Activated CD8-positive, alpha-beta memory T cell treated with anti-CD3 and anti-CD28 coated beads, Interleukin-2, amount 50 U/mL, for 1 hour (primary cell): ENCODE measurements around the gene ARHGAP24.

Experiments used
- DNase-seq: peaks from one replicate; pipeline ENCODE4 v3.0.0-alpha.2; 2020; ENCODE audit errors: extremely low read depth

Gene ARHGAP24

DNA sequence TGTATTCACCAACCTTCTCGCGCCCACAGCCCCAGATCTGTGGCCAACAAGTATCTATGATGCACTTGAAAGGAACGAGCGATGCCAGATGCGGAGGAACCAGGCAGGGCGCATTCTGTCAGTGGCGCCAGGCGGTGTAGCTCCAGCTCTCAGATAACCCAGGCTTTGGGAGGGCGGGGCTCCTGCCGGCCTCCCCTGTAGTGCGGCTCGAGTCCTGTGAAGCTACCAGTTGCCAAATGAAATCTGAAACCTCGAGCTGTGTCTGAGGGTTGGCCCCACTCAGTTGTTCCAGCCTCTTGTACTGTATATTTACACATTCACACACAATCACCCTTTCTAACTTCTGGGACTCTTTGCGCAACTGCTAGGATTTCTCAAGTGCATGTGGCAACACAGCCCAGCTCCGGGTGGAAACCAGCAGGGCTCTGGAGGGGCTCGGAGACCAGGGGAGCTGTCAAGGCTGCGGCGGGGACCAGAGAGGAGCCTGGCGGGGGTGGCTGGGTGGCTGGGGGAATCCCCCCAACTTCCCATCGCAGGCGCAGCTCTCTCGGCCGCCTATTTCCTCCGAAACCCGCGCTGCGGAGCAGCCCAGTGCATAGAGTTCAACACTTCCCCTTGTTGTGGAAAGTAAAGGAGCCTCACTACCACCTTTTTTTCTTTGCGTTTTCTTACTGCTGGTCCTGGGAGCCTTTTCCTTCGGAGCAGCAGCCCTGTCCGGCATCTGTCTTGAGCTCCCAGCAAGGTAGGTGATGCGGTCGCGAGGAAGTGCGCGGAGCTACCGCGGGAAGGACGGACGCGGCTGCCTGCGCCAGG is at the start of gene ARHGAP24:
Gene ARHGAP24, plus strand, starts transcription at position 333 of the 813 bp plus-strand sequence.
- no peak for DNase-seq

DNA sequence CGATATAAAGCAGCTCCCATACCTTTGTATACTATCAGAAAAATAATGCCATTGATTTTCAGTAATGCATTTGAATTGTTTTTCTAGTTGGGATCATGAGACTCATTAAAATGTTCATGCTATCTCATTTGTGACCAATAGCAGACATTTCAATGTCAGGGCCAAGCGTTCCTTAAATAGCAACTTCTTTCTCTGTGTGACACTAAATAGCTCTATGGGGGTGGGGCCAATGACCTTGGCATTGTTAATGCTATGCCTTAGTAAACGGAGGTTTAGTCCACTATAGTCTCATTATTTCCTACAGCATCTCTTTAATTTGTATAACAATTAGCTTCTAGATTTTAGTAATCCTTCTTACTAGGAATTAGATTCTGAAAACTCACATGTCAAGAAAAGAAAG is 48.6 kb upstream of the ARHGAP24 start:
- DNase-seq, result no peak

DNA sequence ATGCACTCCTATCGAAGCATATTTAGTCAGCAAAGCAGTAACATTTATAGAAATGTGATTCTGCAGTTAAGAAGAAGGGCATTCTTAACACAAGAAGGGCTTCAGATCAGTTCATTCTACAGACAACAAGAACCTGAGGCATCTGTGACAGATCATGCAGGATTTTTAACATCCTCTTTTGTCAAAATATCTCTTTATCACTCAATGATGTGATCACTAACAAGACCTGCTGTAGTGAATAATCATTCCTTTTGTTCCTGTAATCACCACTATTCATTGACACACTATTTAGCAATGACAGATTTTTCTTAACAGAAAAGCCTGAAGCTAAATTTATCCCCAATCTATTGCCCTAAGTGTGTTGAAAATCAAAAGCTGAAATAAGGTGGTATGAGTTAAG is 47.8 kb upstream of the ARHGAP24 start:
- DNase-seq, result no peak

DNA sequence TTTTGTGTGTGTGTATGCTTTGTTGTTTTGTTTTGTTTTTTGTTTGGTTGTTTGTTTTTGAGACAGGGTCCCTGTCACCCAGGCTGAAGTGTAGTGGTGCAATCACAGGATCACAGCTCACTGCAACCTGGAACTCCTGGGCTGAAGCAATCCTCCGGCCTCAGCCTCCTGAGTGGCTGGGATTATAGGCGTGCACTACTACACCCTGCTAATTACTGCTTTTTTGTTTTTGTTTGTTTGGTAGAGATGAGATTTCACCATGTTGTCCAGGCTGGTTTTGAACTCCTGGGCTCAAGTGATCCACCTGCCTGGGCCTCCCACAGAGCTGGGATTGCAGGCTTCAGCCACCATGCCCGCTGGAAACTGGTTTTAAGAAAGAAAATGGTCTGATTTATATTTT is 44.7 kb upstream of the ARHGAP24 start:
- no peak for DNase-seq

DNA sequence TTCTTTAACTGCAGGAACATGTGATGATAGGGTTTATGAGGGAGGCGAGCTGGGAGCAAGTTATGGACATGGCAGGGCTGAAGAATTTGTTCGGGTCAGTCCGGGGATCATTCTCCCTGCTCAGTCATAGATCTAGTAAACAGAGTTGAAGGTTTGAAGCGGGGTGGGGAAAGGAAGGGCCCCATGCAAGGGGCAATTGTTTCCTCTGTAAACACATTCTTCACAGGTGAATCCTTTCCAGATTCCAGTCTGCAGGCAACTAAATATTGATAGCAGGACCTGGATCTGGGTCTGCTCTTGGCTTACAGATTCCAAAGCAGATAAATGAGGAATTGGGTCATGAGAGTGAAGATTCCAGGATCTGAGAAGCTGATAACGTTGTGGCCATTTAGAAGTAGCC is 44.3 kb upstream of the ARHGAP24 start:
- DNase-seq, result no peak

DNA sequence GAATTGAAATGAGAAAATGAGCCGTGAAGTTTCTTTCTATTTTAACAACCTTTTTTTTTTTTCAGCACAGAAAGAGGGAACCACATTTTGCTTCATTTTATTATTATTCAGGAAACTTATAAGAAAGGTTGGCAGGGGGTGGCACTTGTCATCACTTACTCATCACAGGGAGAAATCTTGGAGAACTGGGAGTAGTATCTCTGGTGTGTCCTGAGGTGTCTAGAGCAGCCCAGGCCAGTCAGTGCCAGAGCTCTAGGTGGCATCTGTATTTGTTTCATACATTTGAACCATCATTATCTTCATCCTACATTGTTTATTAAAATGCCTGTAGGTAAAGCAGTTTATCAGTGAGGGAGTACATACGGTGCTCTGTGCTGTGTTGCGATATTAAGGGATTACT is 43.8 kb upstream of the ARHGAP24 start:
- no peak for DNase-seq

DNA sequence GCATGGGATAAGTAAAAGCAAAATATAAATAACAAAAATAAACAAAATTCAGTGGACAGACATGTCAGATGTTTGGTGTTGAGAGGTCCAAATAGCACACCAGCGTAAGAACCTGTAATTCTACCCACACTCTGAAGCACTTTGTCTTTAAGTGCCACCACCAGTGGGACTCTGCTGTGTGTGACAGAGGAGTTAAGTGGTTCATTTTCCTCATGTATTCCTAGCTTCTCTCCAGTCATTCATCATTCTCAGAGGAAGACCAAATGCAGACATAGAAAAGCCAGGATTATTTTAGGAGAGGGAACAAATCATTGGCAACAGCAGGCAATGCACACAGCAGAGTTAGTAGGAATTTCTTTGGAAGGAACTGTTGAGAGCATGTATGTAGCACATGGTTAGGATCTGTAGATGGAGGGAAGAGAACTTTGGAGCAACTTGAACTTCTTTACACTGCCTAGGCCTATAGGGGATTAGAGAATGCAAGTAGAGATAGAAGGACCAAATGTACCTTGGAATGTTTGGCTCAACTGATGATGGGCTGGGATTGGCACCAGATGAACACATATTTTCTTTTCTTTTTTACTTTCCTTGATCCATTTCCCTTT is 43.0 kb upstream of the ARHGAP24 start:
- DNase-seq, result no peak

DNA sequence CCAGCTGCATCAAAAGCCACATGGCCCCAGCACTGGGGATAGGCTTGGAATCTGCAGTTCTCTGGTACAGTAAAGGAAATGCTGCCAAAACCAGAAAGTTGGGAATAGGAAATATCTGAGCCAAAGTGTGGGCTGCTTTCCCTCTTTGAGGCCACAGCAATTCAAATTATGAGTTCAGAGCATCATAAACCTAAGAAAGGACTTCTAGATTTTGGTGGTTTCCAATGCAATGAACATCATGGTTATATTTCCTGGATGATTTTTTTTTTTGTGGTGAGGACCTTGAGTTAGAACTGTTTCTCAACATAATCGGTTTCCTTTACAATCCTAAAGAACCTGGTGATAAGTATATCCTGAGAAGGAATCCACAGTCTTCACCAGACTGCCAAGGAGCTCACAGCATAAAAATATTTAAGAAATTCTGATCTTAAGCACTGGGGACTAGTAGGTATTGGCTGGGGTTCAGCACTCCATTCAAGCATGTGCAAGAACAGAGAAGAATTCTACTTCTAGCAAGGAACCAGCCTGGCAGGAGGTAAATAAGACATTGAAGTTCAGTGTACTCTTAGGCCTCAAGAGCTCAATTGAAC is 29.8 kb upstream of the ARHGAP24 start:
- DNase-seq, result no peak

DNA sequence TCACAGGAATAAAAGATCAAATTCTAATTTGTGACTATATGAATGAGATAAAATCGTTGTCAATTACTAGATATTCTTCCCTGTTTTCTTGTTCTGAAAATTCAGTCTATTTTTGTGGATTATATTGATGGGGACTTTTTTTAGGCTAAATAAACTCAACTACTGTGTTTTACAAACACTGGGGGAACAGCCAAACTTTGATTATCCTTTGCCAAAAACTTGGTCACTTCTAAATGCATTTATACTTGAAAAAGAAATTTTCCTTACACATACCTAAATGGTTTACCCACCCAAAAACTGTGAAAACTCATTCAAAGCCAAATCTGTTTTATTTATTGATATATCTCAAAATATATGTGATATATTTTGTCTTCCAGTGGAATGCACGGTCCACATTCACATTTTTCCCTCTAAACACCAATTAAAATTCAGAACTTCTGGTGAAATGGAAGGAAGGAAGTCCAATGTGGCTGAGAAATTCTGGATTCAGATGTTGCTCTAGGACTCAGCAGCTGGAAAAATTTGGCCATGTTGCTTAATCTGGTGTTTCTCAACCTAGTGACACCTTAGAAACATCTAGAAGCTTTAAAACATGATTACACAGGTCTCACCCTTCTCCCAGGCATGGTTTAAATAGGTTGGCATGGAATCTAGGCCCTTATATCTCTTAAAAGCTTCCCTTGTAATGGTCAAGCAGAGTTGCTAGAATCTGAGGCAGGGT is 28.6 kb upstream of the ARHGAP24 start:
- no peak for DNase-seq

DNA sequence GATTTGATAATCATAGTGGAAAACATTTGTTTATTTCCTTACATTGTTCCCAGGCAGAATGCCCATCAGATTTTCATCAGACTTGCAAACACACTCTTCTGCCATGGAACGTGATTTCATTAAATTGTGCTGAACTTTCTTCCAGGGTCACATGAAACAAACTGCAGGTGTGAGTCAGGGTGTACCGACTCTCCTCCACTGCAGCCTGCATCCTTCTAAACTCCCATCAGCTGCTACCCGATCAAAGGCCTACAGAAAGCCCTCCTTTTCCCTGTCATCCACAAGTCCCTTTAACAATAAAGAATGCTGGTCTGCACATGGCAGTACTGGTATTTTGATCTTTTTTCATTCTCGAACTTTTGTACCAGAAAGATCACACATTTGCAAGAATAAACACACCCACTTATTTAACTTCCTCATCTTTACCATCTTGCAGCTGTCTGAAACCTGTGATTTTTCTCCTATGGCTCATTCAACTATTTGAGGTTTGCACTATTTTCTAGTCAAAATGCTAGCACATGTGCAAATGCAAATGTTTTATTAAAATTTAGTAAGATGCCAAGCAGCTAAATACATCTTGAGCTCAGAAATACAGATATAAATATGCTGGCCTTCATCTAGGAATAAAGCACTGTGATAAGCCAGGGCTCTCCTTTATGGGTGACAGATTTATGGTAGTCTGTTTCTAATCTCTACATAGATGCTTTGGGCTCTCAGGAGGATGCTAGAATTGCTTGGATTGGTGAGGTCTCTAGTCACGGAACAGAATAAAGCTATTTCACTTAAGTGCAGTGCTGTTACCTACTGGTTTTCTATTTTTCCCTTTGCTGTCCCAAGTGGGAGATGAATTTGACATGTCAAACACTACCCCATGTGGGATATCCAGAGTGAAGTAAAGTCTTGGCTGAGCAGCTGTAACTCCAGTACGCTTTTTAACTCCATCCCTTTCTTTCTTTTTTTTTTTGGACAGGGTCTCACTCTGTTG is 25.8 kb upstream of the ARHGAP24 start:
- DNase-seq, result no peak

DNA sequence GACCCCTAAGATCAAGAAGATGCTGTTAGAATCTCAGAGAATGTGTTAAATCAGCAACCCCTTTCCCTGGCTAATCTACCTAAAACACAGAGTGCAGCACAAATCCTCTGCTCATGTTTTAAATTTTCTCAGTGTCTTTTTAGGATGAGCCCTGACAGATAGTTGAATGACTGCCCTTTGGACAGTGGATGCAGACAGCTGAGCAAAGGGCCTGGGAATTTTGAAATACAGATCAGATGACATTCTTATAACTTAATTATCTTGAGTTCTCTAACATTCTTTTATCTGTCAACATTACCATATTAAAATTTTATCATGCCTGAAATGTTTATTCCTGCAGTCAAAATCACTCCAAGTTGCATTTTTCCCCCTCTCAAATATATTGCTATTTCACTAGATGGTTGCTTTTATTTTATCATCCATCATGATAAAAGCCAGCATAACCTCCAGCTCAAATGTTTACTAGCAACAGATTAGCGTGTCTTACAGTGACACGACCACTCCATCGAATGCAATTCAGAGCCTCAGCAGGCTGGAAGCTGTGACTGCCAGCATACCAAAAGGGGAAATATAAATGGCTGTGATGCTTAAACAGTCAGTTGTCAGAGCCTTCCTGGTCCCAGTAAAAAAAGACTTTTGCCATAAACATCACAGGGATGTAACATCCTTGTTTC is 22.8 kb upstream of the ARHGAP24 start:
- DNase-seq, result no peak

DNA sequence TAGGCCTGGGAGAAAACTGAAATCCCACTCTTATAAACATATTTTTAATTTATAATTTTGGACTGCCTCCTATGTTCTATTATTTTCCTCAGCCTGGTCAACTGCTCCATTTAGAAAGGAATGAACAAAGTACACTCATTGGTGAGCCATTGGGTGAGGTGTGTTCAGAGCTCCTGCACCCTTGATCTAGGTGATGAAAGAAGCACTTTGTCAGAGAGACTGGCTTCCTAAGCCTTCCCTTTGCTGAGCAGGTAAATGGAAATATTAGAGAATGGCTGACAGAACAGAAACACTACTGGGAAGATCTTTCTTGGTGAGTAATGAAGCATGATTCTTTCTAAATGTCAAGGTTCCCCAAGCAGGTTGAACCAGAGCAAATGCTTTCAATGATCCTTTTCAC is 19.0 kb upstream of the ARHGAP24 start:
- no peak for DNase-seq

DNA sequence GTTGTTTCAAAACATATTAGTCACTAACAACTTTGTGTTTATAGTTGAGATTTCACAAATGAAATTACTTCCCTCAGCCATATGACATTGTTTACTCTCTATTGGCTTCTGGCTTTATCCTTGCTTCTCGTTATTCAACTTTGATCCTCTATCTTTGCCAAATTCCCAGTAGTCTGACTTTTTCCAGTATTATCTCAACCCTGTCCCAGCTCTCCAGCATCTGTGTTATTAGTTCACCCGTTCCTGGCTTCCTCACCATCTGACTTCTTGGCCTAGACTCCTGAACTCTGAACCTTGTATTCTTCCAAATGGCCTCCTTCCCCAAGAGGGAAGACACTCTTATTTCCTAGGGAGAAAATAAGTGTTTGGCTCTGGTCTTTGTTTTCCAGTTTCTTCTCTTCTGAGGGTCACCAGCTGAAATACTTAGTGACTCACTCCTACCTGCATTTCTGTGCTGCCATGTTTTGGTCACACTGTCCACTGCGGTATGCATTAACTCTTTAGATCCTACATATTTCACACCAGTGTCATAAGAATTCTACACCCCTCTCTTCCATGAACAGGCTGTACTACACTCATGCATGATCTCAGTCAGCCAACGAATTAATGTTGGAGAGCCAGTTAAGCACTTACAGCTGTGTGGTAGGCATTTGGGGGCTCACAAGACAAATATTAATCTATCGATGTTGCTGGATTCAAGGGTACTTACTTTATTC is 17.0 kb upstream of the ARHGAP24 start:
- DNase-seq, result no peak

DNA sequence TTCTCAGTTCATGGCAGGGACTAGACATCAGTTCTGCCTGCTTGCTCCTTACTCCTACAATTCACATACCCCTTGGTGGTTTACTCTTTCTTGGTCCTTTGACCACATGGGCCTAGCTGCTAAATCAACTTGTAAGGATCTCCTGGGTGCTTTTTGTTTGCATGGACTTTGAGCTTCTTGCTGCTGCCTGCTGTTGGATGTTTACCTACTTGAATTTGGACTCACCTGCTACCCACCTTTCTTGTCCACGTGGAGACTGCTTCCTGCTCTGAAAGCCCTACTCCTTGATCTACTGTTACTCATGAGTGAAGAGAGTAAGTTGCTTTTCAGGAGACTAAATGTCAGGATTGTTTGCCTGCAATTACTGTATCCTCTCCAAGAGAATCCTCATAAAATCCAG is 15.2 kb upstream of the ARHGAP24 start:
- no peak for DNase-seq

DNA sequence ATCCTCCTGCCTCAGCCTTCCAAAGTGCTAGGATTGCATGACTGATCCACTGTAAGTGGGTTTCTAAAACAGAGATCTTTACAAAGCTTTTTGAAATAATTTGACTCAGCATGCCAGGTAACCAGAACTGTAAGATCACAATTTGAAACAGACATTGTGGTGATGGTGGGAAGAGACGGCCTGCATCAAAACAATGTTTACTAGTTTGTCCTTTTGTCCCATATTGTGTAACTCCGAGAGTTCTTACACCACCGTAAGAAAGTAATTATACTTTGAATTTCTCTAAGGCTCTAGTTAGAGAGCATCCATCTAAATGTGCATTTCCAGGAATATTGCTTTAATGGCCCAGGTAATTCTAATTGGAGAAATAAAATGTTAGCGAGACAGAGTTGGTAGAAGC is 594 bp upstream of the ARHGAP24 start:
- DNase-seq, result no peak

DNA sequence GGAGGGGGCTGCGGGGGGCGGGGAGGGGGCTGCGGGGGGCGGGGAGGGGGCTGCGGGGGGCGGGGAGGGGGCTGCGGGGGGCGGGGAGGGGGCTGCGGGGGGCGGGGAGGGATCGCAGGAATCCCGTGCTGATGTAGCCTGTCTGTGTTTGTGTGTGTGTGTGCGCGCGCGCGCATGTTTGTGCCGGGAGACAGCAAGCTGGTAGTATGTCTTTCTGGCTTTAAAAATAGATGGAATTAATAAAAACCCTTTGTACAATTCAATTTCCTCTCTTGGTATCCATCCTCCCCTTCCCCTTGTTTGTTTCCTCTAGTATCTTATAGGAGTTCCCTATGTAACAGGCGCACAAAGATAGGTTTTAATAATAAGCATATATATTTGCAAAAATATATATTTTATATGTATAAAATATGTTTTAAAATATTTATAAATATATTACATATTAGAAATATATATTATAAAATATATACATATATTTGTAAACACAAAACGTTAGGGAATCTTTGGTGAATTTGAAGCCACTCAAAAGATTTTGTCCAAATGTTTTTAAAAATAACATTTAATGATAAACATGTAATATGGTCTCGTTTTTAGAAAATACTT is 782 bp downstream of the ARHGAP24 start:
- no peak for DNase-seq

DNA sequence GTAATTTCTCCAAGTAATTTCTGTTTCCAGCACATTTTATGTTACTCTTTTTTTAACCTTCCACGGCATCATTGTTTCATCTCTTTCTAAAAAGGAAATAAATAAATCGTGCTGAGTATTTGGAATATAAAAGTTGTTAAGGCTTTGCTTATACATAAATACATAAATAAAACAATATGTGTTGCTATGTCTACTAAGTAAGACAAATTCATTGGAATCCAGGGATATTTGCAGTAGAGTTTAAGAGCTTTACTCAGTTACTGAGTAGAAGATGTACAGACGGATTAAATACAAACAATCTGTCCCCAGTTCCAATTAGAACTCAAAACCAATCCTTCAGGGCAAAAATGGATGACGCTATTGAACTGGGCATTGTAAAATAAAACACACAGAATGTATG is 1.4 kb downstream of the ARHGAP24 start:
- no peak for DNase-seq

DNA sequence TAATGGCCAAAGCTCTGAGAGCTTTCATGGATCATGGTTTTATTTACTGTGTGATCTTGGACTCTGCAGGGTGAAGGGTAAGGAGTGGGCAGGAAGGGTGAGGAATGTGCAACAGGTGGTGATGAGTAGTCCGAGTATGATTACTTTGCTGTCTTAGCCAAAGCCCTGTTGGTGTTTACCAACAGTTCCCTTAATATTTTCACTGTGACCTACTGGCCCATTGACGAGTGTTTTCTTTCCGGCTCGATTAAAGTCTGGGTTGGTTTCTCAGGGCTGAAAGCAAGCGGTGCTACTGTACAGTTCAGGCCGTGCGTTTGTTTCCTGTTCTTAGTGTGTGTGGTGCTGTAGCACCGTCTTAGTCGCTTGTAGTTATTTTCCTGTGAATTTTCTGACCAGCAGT is 2.6 kb downstream of the ARHGAP24 start:
- no peak for DNase-seq

DNA sequence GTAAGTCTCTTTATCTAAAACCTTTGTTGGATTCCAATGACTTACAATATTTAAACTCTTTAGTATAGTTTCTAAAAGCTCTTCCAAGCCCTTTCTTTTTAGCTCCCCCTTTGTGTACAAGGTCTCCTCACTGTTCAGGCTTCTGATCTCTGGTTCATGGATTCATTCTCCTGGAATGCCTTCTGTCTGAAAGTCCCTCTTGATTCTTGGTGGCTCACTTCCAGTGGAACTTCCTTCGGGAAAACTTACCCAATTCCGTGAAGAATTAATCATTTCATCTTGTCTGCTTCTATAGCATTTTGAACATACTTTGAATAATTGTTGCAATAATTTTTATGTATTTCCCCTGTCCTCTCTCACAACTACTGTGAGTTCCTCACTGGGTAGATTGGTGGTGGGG is 3.6 kb downstream of the ARHGAP24 start:
- DNase-seq, result no peak
